Panc1 (cell line): ENCODE results near the gene ZFP36L2. TPM values are rescaled to one million over a fixed set of nuclear protein-coding genes. Genes with fewer than 3 reads are reported as not detected.

Experiments used
- ATAC-seq: fragments of 200-7000 bp; cut with Tn5 transposase; 2 replicates; pipeline ENCODE4 v1.9.1; 2020; ENCODE audit warnings: mild to moderate bottlenecking, moderate library complexity
- BruUV-seq: library from RNA; stranded (reverse); fragments of 400-500 nt; replicated peaks from 2 replicates; lab custom pipeline; 2021; lab: Mats Ljungman, UMichigan
- CTCF ChIA-PET: fragments of 300-600 bp; sonication (Branson Sonifier 250); formaldehyde crosslinking; loops from one replicate; lab custom pipeline; 2022; ENCODE audit warnings: antibody characterized with exemption; lab: Charles Lee
- POLR2A ChIA-PET: fragments of 300-600 bp; sonication (Branson Sonifier 250); formaldehyde crosslinking; loops from one replicate; lab custom pipeline; 2022; ENCODE audit warnings: antibody characterized with exemption; lab: Charles Lee
- DNase-seq: peaks from one replicate; pipeline ENCODE4 v3.0.0-alpha.2; 2010; ENCODE audit warnings: low read depth, low spot score
- H3K27ac ChIP-seq: 2 replicates; pipeline ENCODE4 v1.5.1; 2011; ENCODE audit warnings: mild to moderate bottlenecking, low read length, inconsistent platforms
- H3K27me3 ChIP-seq: fragments of 200-500 bp; sonication (Bioruptor generic); 2 replicates; pipeline ENCODE4 v1.6.0; 2014; ENCODE audit warnings: low read length, inconsistent platforms; ENCODE audit not compliant: control insufficient read depth, insufficient read depth
- H3K36me3 ChIP-seq: fragments of 200-500 bp; sonication (Bioruptor generic); 2 replicates; pipeline ENCODE4 v1.5.1; 2014; ENCODE audit warnings: inconsistent platforms, mild to moderate bottlenecking, low read length, moderate library complexity; ENCODE audit not compliant: control insufficient read depth, insufficient read depth
- H3K4me1 ChIP-seq: 2 replicates; pipeline ENCODE4 v1.5.1; 2011; ENCODE audit warnings: inconsistent platforms, mild to moderate bottlenecking, low read length, moderate library complexity; ENCODE audit not compliant: control insufficient read depth, insufficient read depth
- H3K4me3 ChIP-seq, 2 experiments: 2 replicates each; pipeline ENCODE4 v1.5.1; 2011 to 2012; ENCODE audit warnings: low read depth in 2 of 2, low read length in 2 of 2, mild to moderate bottlenecking in 2 of 2, inconsistent platforms in 1 of 2, moderate library complexity in 1 of 2
- H3K9me3 ChIP-seq: fragments of 200-500 bp; sonication (Bioruptor generic); 2 replicates; pipeline ENCODE4 v1.5.1; 2014; ENCODE audit warnings: low read depth, mild to moderate bottlenecking, inconsistent platforms, low read length, moderate library complexity; ENCODE audit not compliant: control insufficient read depth, insufficient read depth
- POLR2AphosphoS5 ChIP-seq: IDR thresholded peaks from 2 replicates; pipeline ENCODE4 v1.6.1; 2012; ENCODE audit warnings: mild to moderate bottlenecking, low read depth, low read length, moderate library complexity
- SIN3A ChIP-seq: IDR thresholded peaks from 2 replicates; pipeline ENCODE4 v1.6.1; 2012; ENCODE audit warnings: low read depth, mild to moderate bottlenecking, low read length, moderate library complexity, borderline replicate concordance; ENCODE audit not compliant: insufficient read depth
- TCF7L2 ChIP-seq: IDR thresholded peaks from 2 replicates; pipeline ENCODE4 v1.6.1; 2011; ENCODE audit warnings: mild to moderate bottlenecking, low read depth, low read length, inconsistent platforms
- in situ Hi-C: cut with HindIII; loops from 2 replicates; pipeline ENCODE4 v1.10.0; 2016; ENCODE audit warnings: low sequenced_read_pairs, low pct_unique_long_range_greater_than_20kb
- intact Hi-C: fragments of 100-400 bp; cut with micrococcal nuclease; formaldehyde crosslinking; loops from one replicate; pipeline ENCODE4 v1.10.0; 2022; ENCODE audit not compliant: unreplicated experiment
- total RNA-seq: library from RNA; stranded (reverse); gene quantifications from one replicate; pipeline ENCODE4 v1.2.1, GENCODE V29; 2021; ENCODE audit not compliant: unreplicated experiment
- TF ChIP-seq, protein P1 (sequence below): fragments of 450-650 bp; IDR thresholded peaks from 2 replicates; pipeline ENCODE4 v1.5.1; 2017; ENCODE audit warnings: mild to moderate bottlenecking
- TF ChIP-seq, protein P2 (sequence below), 2 experiments: IDR thresholded peaks; 2 replicates each; pipeline ENCODE4 v1.6.1; 2011 to 2012; ENCODE audit warnings: low read depth in 2 of 2, control low read depth in 1 of 2, low read length in 1 of 2, mild to moderate bottlenecking in 1 of 2, moderate library complexity in 1 of 2; ENCODE audit not compliant: insufficient read depth in 1 of 2

ZFP36L2 gene
- total RNA-seq, 1 experiment from 2014 or later, result 46.3 TPM

- DNase-seq, result no peak
- Histone ChIP-seq H3K27me3 (no peaks in the 10 kb centered on the region), H3K27ac (no peak overlapping the region), H3K36me3 (no peaks in the 10 kb centered on the region), H3K4me3 (no peak overlapping the region), H3K9me3 (no peaks in the 10 kb centered on the region), H3K4me1 (no peaks in the 10 kb centered on the region)
- BruUV-seq, result no TSS peak
- CTCF ChIA-PET, result no interaction called here
- in situ Hi-C loops (no loop called here), intact Hi-C loops (no loop called here)
- no peak for ATAC-seq
- POLR2A ChIA-PET, result no interaction called here
- no peak for TF ChIP-seq SIN3A
- no peak for TF ChIP-seq TCF7L2
- no peak for TF ChIP-seq POLR2AphosphoS5
- TF ChIP-seq, protein P1, sequence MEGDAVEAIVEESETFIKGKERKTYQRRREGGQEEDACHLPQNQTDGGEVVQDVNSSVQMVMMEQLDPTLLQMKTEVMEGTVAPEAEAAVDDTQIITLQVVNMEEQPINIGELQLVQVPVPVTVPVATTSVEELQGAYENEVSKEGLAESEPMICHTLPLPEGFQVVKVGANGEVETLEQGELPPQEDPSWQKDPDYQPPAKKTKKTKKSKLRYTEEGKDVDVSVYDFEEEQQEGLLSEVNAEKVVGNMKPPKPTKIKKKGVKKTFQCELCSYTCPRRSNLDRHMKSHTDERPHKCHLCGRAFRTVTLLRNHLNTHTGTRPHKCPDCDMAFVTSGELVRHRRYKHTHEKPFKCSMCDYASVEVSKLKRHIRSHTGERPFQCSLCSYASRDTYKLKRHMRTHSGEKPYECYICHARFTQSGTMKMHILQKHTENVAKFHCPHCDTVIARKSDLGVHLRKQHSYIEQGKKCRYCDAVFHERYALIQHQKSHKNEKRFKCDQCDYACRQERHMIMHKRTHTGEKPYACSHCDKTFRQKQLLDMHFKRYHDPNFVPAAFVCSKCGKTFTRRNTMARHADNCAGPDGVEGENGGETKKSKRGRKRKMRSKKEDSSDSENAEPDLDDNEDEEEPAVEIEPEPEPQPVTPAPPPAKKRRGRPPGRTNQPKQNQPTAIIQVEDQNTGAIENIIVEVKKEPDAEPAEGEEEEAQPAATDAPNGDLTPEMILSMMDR, result no peak
- TF ChIP-seq, protein P2, sequence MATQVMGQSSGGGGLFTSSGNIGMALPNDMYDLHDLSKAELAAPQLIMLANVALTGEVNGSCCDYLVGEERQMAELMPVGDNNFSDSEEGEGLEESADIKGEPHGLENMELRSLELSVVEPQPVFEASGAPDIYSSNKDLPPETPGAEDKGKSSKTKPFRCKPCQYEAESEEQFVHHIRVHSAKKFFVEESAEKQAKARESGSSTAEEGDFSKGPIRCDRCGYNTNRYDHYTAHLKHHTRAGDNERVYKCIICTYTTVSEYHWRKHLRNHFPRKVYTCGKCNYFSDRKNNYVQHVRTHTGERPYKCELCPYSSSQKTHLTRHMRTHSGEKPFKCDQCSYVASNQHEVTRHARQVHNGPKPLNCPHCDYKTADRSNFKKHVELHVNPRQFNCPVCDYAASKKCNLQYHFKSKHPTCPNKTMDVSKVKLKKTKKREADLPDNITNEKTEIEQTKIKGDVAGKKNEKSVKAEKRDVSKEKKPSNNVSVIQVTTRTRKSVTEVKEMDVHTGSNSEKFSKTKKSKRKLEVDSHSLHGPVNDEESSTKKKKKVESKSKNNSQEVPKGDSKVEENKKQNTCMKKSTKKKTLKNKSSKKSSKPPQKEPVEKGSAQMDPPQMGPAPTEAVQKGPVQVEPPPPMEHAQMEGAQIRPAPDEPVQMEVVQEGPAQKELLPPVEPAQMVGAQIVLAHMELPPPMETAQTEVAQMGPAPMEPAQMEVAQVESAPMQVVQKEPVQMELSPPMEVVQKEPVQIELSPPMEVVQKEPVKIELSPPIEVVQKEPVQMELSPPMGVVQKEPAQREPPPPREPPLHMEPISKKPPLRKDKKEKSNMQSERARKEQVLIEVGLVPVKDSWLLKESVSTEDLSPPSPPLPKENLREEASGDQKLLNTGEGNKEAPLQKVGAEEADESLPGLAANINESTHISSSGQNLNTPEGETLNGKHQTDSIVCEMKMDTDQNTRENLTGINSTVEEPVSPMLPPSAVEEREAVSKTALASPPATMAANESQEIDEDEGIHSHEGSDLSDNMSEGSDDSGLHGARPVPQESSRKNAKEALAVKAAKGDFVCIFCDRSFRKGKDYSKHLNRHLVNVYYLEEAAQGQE (IDR thresholded peaks at IDR 0.05; ENCODE audit: insufficient read depth in 1 of 2, low read depth in 2 of 2, low read length in 1 of 2), result no peak
Observed at GRCh38 chr2:43251171-43251731, 24.8 kb upstream of the ZFP36L2 start.

DNA sequence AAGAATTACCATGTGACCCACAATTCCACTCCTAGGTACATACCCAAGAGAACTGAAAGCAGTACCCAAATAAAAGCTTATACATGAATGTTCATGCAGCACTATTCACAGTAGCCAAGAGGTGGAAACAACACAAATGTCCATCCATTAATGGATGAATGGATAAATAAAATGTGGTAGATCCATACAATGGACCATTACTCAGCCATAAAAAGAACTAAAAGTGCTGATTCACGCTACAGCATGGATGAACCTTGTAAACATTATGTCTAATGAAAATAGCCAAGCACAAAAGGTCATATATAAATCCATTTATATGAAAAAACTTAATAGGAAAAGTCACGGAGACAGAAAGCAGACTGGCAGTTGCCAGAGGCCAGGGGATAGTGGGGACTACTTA is 23.6 kb upstream of the ZFP36L2 start:
- H3K4me1 ChIP-seq, result no peaks in the 10 kb centered on the region
- POLR2A ChIA-PET, result no interaction called here
- no peak for ATAC-seq
- no TSS peak for BruUV-seq
- no peaks in the 10 kb centered on the region for H3K27me3 ChIP-seq
- no peaks in the 10 kb centered on the region for H3K36me3 ChIP-seq
- intact Hi-C loops, result no loop called here
- in situ Hi-C loops, result no loop called here
- DNase-seq, result no peak
- no peaks in the 10 kb centered on the region for H3K9me3 ChIP-seq
- no peak overlapping the region for H3K4me3 ChIP-seq
- TF ChIP-seq, protein P1, result no peak
- TF ChIP-seq TCF7L2 (no peak), POLR2AphosphoS5 (no peak), SIN3A (no peak)
- TF ChIP-seq, protein P2 (IDR thresholded peaks at IDR 0.05; ENCODE audit: insufficient read depth in 1 of 2, low read depth in 2 of 2, low read length in 1 of 2), result no peak
- CTCF ChIA-PET, result no interaction called here
- H3K27ac ChIP-seq, result no peak overlapping the region
